Measurements from ENCODE around the gene TAGLN. TPM values are rescaled to one million over a fixed set of nuclear protein-coding genes. Genes with fewer than 3 reads are reported as not detected.

TAGLN gene
- total and polyA plus RNA-seq, 3 donors from 2014 or later: 167 to 800 (median 187) TPM

GRCh38 chr11:117248341-117248740 lies 49.2 kb downstream of the TAGLN start:
- TF ChIP-seq CTCF (IDR thresholded peaks at IDR 0.05) (no peak), POLR2A (IDR thresholded peaks at IDR 0.05) (no peak)
- H3K27ac ChIP-seq: no peak overlapping the region
- H3K36me3 ChIP-seq (ENCODE audit: low read depth, missing control alignments): no peaks in the 10 kb centered on the region
- no peaks in the 10 kb centered on the region for H3K4me1 ChIP-seq
- H3K4me3 ChIP-seq: no peak overlapping the region
- H3K27me3 ChIP-seq: no peaks in the 10 kb centered on the region
- DNase-seq: no peak
- WGBS, 2 donors: 89 to 92% methylated on average over 4 of the region's 4 CpGs
- intact Hi-C loops (cut with DNase I; ENCODE audit: low total_unique reads): no loop called here
- no peaks in the 10 kb centered on the region for H3K9me3 ChIP-seq

- TF ChIP-seq CTCF (IDR thresholded peaks at IDR 0.05) (no peak), POLR2A (IDR thresholded peaks at IDR 0.05) (no peak)
- no peaks in the 10 kb centered on the region for H3K27me3 ChIP-seq
- no peaks in the 10 kb centered on the region for H3K4me1 ChIP-seq
- no peak overlapping the region for H3K27ac ChIP-seq
- H3K4me3 ChIP-seq: no peak overlapping the region
- WGBS, 2 donors: 87% methylated on average over 4 of the region's 4 CpGs
- no peaks in the 10 kb centered on the region for H3K36me3 ChIP-seq (ENCODE audit: low read depth, missing control alignments)
- DNase-seq: no peak
- intact Hi-C loops (cut with DNase I; ENCODE audit: low total_unique reads): no loop called here
- H3K9me3 ChIP-seq: no peaks in the 10 kb centered on the region
Measured at GRCh38 chr11:117249571-117249970, 50.4 kb downstream of the TAGLN start.

GRCh38 chr11:117251506-117251905 lies 52.3 kb downstream of the TAGLN start:
- TF ChIP-seq POLR2A (IDR thresholded peaks at IDR 0.05) (no peak), CTCF (IDR thresholded peaks at IDR 0.05) (no peak)
- Histone ChIP-seq H3K4me1 (no peaks in the 10 kb centered on the region), H3K27me3 (no peaks in the 10 kb centered on the region), H3K27ac (peak overlapping the region in 1 of 2 donors; percentile 31), H3K4me3 (no peak overlapping the region), H3K36me3 (ENCODE audit: low read depth, missing control alignments) (no peaks in the 10 kb centered on the region), H3K9me3 (no peaks in the 10 kb centered on the region)
- 82 to 85% methylated on average over 7 to 10 of the region's 10 CpGs for WGBS, 2 donors
- intact Hi-C loops (cut with DNase I; ENCODE audit: low total_unique reads): no loop called here
- DNase-seq: peak; percentile 86

GRCh38 chr11:117255966-117256365 lies 56.8 kb downstream of the TAGLN start:
- no peaks in the 10 kb centered on the region for H3K36me3 ChIP-seq (ENCODE audit: low read depth, missing control alignments)
- H3K27me3 ChIP-seq: no peaks in the 10 kb centered on the region
- no peaks in the 10 kb centered on the region for H3K4me1 ChIP-seq
- DNase-seq: no peak
- no peaks in the 10 kb centered on the region for H3K9me3 ChIP-seq
- no peak for TF ChIP-seq POLR2A (IDR thresholded peaks at IDR 0.05)
- no peak for TF ChIP-seq CTCF (IDR thresholded peaks at IDR 0.05)
- 85 to 89% methylated on average over 3 of the region's 3 CpGs for WGBS, 2 donors
- no peak overlapping the region for H3K27ac ChIP-seq
- no peak overlapping the region for H3K4me3 ChIP-seq
- intact Hi-C loops (cut with DNase I; ENCODE audit: low total_unique reads): no loop called here

GRCh38 chr11:117256573-117256972 lies 57.4 kb downstream of the TAGLN start:
- Histone ChIP-seq H3K4me3 (no peak overlapping the region), H3K9me3 (no peaks in the 10 kb centered on the region), H3K27ac (no peak overlapping the region), H3K27me3 (no peaks in the 10 kb centered on the region), H3K36me3 (ENCODE audit: low read depth, missing control alignments) (no peaks in the 10 kb centered on the region), H3K4me1 (no peaks in the 10 kb centered on the region)
- TF ChIP-seq CTCF (IDR thresholded peaks at IDR 0.05) (no peak), POLR2A (IDR thresholded peaks at IDR 0.05) (no peak)
- 50 to 72% methylated on average over 2 of the region's 2 CpGs for WGBS, 2 donors
- intact Hi-C loops (cut with DNase I; ENCODE audit: low total_unique reads): no loop called here
- no peak for DNase-seq

All from testis (tissue), 3 donors.